Astrocyte (in vitro differentiated cells and primary cell): ENCODE data around the gene AQP12B. TPM values are rescaled to one million over a fixed set of nuclear protein-coding genes. Genes with fewer than 3 reads are reported as not detected.

Experiments
- DNase-seq: peaks from one replicate; pipeline ENCODE4 v3.0.0-alpha.2; 2010; ENCODE audit warnings: low read depth
- FAIRE-seq: peaks from 2 replicates; lab custom pipeline; 2011; peaks lifted over from hg19 to GRCh38; lab: Jason Lieb, UNC
- H2AFZ ChIP-seq: 2 replicates; pipeline ENCODE4 v1.6.0; 2012; ENCODE audit warnings: low read depth, low read length, inconsistent platforms
- H3K27ac ChIP-seq: 2 replicates; pipeline ENCODE4 v1.5.1; 2011; ENCODE audit warnings: low read depth, low read length, inconsistent platforms
- H3K27me3 ChIP-seq: 2 replicates; pipeline ENCODE4 v1.6.0; 2011; ENCODE audit warnings: low read length, inconsistent platforms; ENCODE audit not compliant: insufficient read depth
- H3K36me3 ChIP-seq: 2 replicates; pipeline ENCODE4 v1.5.1; 2011; ENCODE audit warnings: low read length, inconsistent platforms; ENCODE audit not compliant: insufficient read depth
- H3K4me1 ChIP-seq: 2 replicates; pipeline ENCODE4 v1.5.1; 2011; ENCODE audit warnings: low read length, inconsistent platforms; ENCODE audit not compliant: insufficient read depth
- H3K4me2 ChIP-seq: 2 replicates; pipeline ENCODE4 v1.6.0; 2012; ENCODE audit warnings: low read length, inconsistent platforms
- H3K4me3 ChIP-seq: 2 replicates; pipeline ENCODE4 v1.5.1; 2011; ENCODE audit warnings: low read depth, mild to moderate bottlenecking, low read length, inconsistent platforms; ENCODE audit not compliant: insufficient read depth
- H3K79me2 ChIP-seq: 2 replicates; pipeline ENCODE4 v1.6.0; 2012; ENCODE audit warnings: mild to moderate bottlenecking, low read length, inconsistent platforms; ENCODE audit not compliant: insufficient read depth
- H3K9ac ChIP-seq: 2 replicates; pipeline ENCODE4 v1.6.0; 2012; ENCODE audit warnings: mild to moderate bottlenecking, low read length, inconsistent platforms
- H3K9me3 ChIP-seq: 2 replicates; pipeline ENCODE4 v1.5.1; 2012; ENCODE audit warnings: low read depth, mild to moderate bottlenecking, low read length, inconsistent platforms; ENCODE audit not compliant: insufficient read depth
- H4K20me1 ChIP-seq: 2 replicates; pipeline ENCODE4 v1.6.0; 2012; ENCODE audit warnings: low read length, inconsistent platforms; ENCODE audit not compliant: insufficient read depth
- H3K27ac Mint-ChIP-seq: one replicate; pipeline ENCODE4 v1.8.0; 2021; ENCODE audit warnings: mild to moderate bottlenecking, mixed read lengths; ENCODE audit not compliant: unreplicated experiment
- H3K27me3 Mint-ChIP-seq: one replicate; pipeline ENCODE4 v1.8.0; 2021; ENCODE audit warnings: low read depth, mixed read lengths; ENCODE audit not compliant: unreplicated experiment
- H3K36me3 Mint-ChIP-seq: one replicate; pipeline ENCODE4 v1.8.0; 2021; ENCODE audit warnings: low read depth, mixed read lengths; ENCODE audit not compliant: unreplicated experiment
- H3K4me1 Mint-ChIP-seq: one replicate; pipeline ENCODE4 v1.8.0; 2021; ENCODE audit warnings: low read depth, mixed read lengths; ENCODE audit not compliant: unreplicated experiment
- H3K4me3 Mint-ChIP-seq: one replicate; pipeline ENCODE4 v1.8.0; 2021; ENCODE audit warnings: mild to moderate bottlenecking, moderate library complexity, mixed read lengths; ENCODE audit not compliant: unreplicated experiment
- H3K9me3 Mint-ChIP-seq: one replicate; pipeline ENCODE4 v1.8.0; 2021; ENCODE audit warnings: mild to moderate bottlenecking, mixed read lengths; ENCODE audit not compliant: unreplicated experiment
- EZH2 ChIP-seq: IDR thresholded peaks from 2 replicates; pipeline ENCODE4 v1.6.1; 2012; ENCODE audit warnings: mild to moderate bottlenecking, low read length, inconsistent platforms; ENCODE audit not compliant: insufficient read depth
- total RNA-seq: library from RNA; stranded (reverse); gene quantifications from 2 replicates; pipeline ENCODE4 v1.2.1, GENCODE V29; 2021
- TF ChIP-seq, protein P1 (sequence below): IDR thresholded peaks from 2 replicates; pipeline ENCODE4 v1.5.1; 2011; ENCODE audit warnings: low read depth, mild to moderate bottlenecking, inconsistent platforms, low read length, moderate library complexity; ENCODE audit not compliant: insufficient read depth

The AQP12B gene
- total RNA-seq, 1 donor from 2014 or later: not detected

DNA sequence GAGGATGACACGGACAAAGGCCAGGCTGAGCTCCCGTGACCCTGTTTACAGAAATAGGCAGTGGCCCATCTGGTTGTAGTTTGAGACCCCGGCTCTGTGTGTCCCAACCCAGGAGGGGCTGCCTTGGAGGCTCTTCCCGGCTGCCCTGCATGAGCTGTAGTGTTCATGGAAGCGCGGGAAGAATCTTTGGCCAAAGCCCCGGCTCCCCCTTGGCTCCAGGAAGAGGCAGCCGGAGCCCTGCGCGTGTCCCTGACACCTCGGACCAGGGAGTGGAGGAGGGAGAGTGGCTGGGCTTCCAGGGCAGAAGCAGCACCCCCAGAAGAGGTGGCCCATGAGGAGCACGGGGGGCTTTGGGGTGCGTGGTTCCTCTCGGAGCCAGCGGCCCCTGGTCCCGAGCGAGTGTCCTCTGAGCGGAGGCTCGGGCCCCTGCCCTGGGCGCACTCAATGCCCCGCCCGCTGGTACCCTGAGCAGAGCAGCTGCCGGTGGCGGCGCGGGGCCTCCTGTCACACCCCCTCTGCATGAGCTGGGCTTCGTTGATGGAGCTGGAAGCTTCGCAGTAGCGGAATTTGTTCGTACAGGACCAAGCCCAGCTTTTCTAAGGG is 35.7 kb downstream of the AQP12B start:
- no peak overlapping the region for H3K4me2 ChIP-seq
- H3K27ac ChIP-seq: no peak overlapping the region
- peaks cover 4% of the 10 kb centered on the region for H3K9me3 Mint-ChIP-seq
- H3K9ac ChIP-seq: no peak overlapping the region
- H3K36me3 Mint-ChIP-seq: no peaks in the 10 kb centered on the region
- TF ChIP-seq EZH2: no peak
- TF ChIP-seq, protein P1, sequence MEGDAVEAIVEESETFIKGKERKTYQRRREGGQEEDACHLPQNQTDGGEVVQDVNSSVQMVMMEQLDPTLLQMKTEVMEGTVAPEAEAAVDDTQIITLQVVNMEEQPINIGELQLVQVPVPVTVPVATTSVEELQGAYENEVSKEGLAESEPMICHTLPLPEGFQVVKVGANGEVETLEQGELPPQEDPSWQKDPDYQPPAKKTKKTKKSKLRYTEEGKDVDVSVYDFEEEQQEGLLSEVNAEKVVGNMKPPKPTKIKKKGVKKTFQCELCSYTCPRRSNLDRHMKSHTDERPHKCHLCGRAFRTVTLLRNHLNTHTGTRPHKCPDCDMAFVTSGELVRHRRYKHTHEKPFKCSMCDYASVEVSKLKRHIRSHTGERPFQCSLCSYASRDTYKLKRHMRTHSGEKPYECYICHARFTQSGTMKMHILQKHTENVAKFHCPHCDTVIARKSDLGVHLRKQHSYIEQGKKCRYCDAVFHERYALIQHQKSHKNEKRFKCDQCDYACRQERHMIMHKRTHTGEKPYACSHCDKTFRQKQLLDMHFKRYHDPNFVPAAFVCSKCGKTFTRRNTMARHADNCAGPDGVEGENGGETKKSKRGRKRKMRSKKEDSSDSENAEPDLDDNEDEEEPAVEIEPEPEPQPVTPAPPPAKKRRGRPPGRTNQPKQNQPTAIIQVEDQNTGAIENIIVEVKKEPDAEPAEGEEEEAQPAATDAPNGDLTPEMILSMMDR: no peak
- H3K4me1 Mint-ChIP-seq: no peaks in the 10 kb centered on the region
- DNase-seq (no peak), FAIRE-seq (no peak)
- H3K27me3 Mint-ChIP-seq: peaks cover 64% of the 10 kb centered on the region
- no peak overlapping the region for H3K4me3 ChIP-seq
- no peaks in the 10 kb centered on the region for H3K4me1 ChIP-seq
- H2AFZ ChIP-seq: no peak overlapping the region
- no peaks in the 10 kb centered on the region for H3K36me3 ChIP-seq
- no peak overlapping the region for H3K27ac Mint-ChIP-seq
- no peaks in the 10 kb centered on the region for H4K20me1 ChIP-seq
- H3K4me3 Mint-ChIP-seq: no peak overlapping the region
- no peaks in the 10 kb centered on the region for H3K79me2 ChIP-seq
- peaks cover 35% of the 10 kb centered on the region for H3K27me3 ChIP-seq
- no peaks in the 10 kb centered on the region for H3K9me3 ChIP-seq

DNA sequence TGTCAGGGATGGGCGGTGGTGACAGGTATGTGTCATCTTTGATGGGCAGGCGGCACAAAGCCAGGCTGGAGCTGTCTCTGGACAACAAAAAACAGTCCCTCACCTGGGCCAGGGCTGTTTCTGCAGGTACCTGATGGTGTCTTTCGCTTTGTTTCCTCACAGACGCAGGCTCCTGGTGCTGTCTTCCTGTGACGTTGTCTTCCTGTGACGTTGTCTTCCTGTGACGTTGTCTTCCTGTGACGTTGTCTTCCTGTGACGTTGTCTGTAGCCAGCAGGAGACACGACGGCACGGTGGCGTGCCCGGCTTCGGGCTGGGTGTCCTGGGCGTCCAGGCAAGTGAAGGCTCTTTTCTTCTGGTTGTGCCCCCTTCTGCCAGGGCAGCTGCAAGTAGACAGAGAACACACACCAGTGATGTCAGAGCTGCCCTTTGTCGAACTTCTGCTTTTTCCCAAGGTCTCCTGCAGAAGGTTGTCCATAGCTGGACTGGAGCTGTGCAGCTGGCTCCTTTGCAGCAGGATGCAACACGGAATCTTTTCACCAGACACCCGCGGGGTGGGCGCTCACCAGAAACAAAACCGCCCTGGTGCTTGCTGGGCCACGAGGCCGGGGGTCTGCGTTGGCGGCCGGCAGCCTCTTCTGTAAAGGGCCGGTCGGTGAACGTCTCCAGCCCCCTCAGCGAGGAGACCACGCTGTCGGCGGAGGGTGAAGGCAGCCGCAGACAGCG is 36.3 kb downstream of the AQP12B start:
- Histone ChIP-seq H3K27me3 (peaks cover 29% of the 10 kb centered on the region), H3K36me3 (no peaks in the 10 kb centered on the region), H2AFZ (no peak overlapping the region), H3K4me1 (no peaks in the 10 kb centered on the region), H3K27ac (no peak overlapping the region), H3K79me2 (no peaks in the 10 kb centered on the region), H3K9ac (no peak overlapping the region), H3K4me3 (no peak overlapping the region), H3K4me2 (no peak overlapping the region), H3K9me3 (no peaks in the 10 kb centered on the region), H4K20me1 (no peaks in the 10 kb centered on the region)
- H3K4me3 Mint-ChIP-seq: no peak overlapping the region
- H3K27ac Mint-ChIP-seq: no peak overlapping the region
- no peak for FAIRE-seq
- H3K36me3 Mint-ChIP-seq: no peaks in the 10 kb centered on the region
- peaks cover 58% of the 10 kb centered on the region for H3K27me3 Mint-ChIP-seq
- DNase-seq: no peak
- no peaks in the 10 kb centered on the region for H3K4me1 Mint-ChIP-seq
- peaks cover 4% of the 10 kb centered on the region for H3K9me3 Mint-ChIP-seq
- no peak for TF ChIP-seq EZH2
- TF ChIP-seq, protein P1: no peak

DNA sequence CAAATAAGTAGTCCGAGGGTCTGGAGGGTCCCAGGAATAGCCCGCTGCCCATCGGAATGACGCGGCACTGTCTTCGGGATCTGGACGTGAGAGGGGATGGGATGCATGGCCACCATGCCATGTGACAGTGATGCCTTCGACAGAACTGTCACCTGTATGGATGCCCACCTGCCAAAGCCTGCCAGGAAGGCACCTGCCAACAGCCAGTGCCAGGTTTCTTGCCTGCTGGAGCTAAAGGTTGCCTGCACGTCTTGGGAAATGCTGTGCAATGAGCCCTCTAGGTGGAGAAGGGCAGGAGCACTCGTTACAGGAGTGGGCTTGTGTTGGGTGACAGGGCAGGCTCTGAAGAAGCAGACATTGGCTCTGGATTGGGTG is 36.9 kb downstream of the AQP12B start:
- Mint-ChIP-seq H3K27me3 (peaks cover 52% of the 10 kb centered on the region), H3K4me3 (no peak overlapping the region), H3K36me3 (no peaks in the 10 kb centered on the region), H3K4me1 (no peaks in the 10 kb centered on the region), H3K9me3 (peaks cover under 1% of the 10 kb centered on the region), H3K27ac (no peak overlapping the region)
- H3K27me3 ChIP-seq: peaks cover 24% of the 10 kb centered on the region
- H3K4me3 ChIP-seq: no peak overlapping the region
- no peaks in the 10 kb centered on the region for H3K9me3 ChIP-seq
- H3K4me1 ChIP-seq: no peaks in the 10 kb centered on the region
- no peak overlapping the region for H3K4me2 ChIP-seq
- no peak overlapping the region for H2AFZ ChIP-seq
- no peaks in the 10 kb centered on the region for H4K20me1 ChIP-seq
- no peaks in the 10 kb centered on the region for H3K79me2 ChIP-seq
- TF ChIP-seq, protein P1: no peak
- no peak for TF ChIP-seq EZH2
- FAIRE-seq (no peak), DNase-seq (no peak)
- H3K9ac ChIP-seq: no peak overlapping the region
- no peak overlapping the region for H3K27ac ChIP-seq
- no peaks in the 10 kb centered on the region for H3K36me3 ChIP-seq
